Stomach (tissue), 4 donors: ENCODE results near the gene ICAM2.

Experiments used
- CTCF ChIP-seq, 7 experiments: fragments of 450-650 bp in 4 of 7; fragments of 200-600 bp in 3 of 7; sonication (generic) in 3 of 7; IDR thresholded peaks; one replicate each; pipeline ENCODE4 v1.5.1; 2016 to 2019; ENCODE audit warnings: antibody characterized with exemption in 7 of 7, control low read depth in 2 of 7, mild to moderate bottlenecking in 1 of 7
- EP300 ChIP-seq: sonication (generic); formaldehyde crosslinking; IDR thresholded peaks from one replicate; pipeline ENCODE4 v1.6.1; 2017; ENCODE audit warnings: antibody characterized with exemption
- POLR2A ChIP-seq, 4 donors: fragments of 450-650 bp; IDR thresholded peaks; one replicate each; pipeline ENCODE4 v1.6.1; 2016; ENCODE audit warnings: antibody characterized with exemption in 4 of 4, control low read depth in 2 of 4, mild to moderate bottlenecking in 1 of 4, moderate library complexity in 1 of 4
- POLR2AphosphoS5 ChIP-seq, 3 donors: sonication (generic); formaldehyde crosslinking; IDR thresholded peaks; one replicate each; pipeline ENCODE4 v1.6.1; 2016; ENCODE audit warnings: antibody characterized with exemption in 3 of 3

- no peak for TF ChIP-seq CTCF (IDR thresholded peaks at IDR 0.05)
- no peak for TF ChIP-seq POLR2A (IDR thresholded peaks at IDR 0.05)
- no peak for TF ChIP-seq POLR2AphosphoS5 (IDR thresholded peaks at IDR 0.05)
- no peak for TF ChIP-seq EP300
Measured at GRCh38 chr17:64065161-64065560, 44.7 kb upstream of the ICAM2 start.
